ENCODE results near the gene ACTL6B. TPM values are rescaled to one million over a fixed set of nuclear protein-coding genes. Genes with fewer than 3 reads are reported as not detected.

ACTL6B gene
- total and polyA plus RNA-seq, 4 experiments from 2014 or later = not detected

DNA sequence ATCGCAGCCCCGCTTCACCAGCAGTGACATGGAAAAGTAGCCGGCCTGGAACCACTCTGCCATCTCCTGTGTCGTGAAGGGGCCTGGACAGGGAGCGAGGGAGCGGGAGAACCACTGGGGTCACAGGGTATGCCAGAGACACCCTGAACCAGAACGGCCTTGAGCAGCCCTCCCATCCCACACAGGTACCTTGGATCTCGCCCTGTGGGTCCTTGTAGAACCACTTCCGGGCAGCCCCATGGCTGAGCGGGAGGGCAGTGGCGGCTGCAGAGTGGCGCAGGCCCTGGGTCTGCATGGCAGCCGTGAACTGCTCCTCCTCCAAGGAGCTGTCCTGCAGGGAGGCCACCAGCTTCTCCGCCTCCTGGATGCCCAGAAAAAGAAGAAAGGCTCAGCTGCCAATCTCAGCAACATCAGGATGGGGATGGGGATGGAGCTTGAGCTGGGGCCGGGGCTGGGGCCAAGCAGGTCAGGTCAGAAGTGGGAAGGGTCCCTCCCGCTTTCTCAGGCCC is 28.3 kb upstream of the ACTL6B start:
- intact Hi-C loops (cut with micrococcal nuclease) = no loop called here
- no peaks in the 10 kb centered on the region for H3K27me3 ChIP-seq (ENCODE audit: insufficient read depth, low read length)
- peaks cover 53% of the 10 kb centered on the region for H3K36me3 ChIP-seq (ENCODE audit: insufficient read depth, low read length)
- peaks cover 5 to 31% (median 17%) of the 10 kb centered on the region in 4 donors for H3K4me1 Mint-ChIP-seq
- no peak overlapping the region for H3K27ac ChIP-seq (ENCODE audit: low read depth, low read length)
- H3K9me3 Mint-ChIP-seq = no peaks in the 10 kb centered on the region
- H3K4me1 ChIP-seq (ENCODE audit: insufficient read depth, low read length) = peaks cover 22% of the 10 kb centered on the region
- H3K9me3 ChIP-seq (ENCODE audit: control insufficient read depth in 1 of 2, low read length in 2 of 2) = no peaks in the 10 kb centered on the region
- no peak overlapping the region for H3K4me3 ChIP-seq (ENCODE audit: low read length in 2 of 2)
- H3K36me3 Mint-ChIP-seq = peaks cover 12 to 38% of the 10 kb centered on the region in 2 donors
- POLR2A ChIA-PET (ENCODE audit: partially characterized antibody) = interaction anchor here (0.6 to 10.8 kb wide), 7 partner anchors 8 to 211 kb away, joined by 3 to 125 read pairs (median 4); partner anchors contain the start of genes FBXO24, LRCH4 and POP7
- no peak overlapping the region for H3K27ac Mint-ChIP-seq
- no peak for DNase-seq
- CTCF ChIA-PET (ENCODE audit: partially characterized antibody) = interaction anchor here (0.9 to 2.1 kb wide), 4 partner anchors 19 to 126 kb away, joined by 3 to 9 read pairs (median 4); no protein-coding TSS in a partner anchor
- no peak overlapping the region for H3K4me3 Mint-ChIP-seq
- no peaks in the 10 kb centered on the region for H3K27me3 Mint-ChIP-seq

DNA sequence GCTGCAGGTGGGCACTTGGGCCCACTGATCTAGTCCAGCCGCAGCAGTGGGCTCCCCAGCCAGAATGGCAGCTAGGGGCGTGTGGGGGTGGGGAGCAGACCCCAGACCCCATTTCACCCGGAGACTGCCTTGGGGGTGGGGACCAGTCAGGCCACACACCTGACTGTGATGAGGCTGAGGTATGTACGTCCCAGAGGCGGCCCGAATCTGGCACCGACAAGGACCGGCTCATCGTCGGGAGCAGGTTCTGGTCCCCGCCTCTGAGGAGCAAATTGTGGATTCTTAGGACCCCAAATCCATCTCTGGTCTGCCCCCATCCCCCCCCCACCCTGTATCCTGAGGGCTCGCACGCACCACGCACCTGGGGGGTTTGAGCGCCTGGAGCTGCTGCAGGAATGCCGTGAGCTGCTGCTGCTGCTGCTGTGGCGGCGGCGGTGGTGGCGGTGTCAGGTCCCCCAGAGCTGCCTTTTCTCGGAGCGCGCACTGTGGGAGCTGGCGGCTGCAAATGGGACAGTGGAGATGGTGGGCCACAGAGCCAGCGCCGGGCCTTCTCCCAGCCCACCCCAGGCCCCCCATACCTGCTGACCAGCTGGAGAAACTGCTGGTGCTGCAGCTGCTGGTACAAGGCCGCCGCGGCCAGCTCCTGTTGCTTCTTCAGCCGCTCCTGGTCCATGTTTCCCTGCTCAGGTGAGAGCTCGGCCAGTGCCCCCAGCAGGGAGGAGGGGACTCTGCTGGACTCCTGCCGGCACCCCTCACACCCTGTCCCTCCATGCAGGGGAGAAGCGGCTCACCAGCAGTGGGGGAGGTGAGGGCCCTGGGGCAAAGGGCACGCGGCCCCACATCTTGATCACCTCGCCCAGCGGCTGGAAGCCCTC is 27.6 kb upstream of the ACTL6B start:
- peaks cover 20% of the 10 kb centered on the region for H3K4me1 ChIP-seq (ENCODE audit: insufficient read depth, low read length)
- no peaks in the 10 kb centered on the region for H3K9me3 Mint-ChIP-seq
- H3K9me3 ChIP-seq (ENCODE audit: control insufficient read depth in 1 of 2, low read length in 2 of 2) = no peaks in the 10 kb centered on the region
- intact Hi-C loops (cut with micrococcal nuclease) = no loop called here
- peaks cover 54% of the 10 kb centered on the region for H3K36me3 ChIP-seq (ENCODE audit: insufficient read depth, low read length)
- no peak overlapping the region for H3K4me3 Mint-ChIP-seq
- H3K27me3 Mint-ChIP-seq = no peaks in the 10 kb centered on the region
- ChIA-PET POLR2A (ENCODE audit: partially characterized antibody) (interaction anchor here (0.7 to 10.8 kb wide), 5 partner anchors 9 to 119 kb away, joined by 3 to 125 read pairs (median 4); partner anchors contain the start of genes FBXO24, GIGYF1 and LRCH4), CTCF (ENCODE audit: partially characterized antibody) (interaction anchor here (0.9 to 9.9 kb wide), 5 partner anchors 8 to 123 kb away, joined by 3 to 88 read pairs (median 4); no protein-coding TSS in a partner anchor)
- H3K27ac Mint-ChIP-seq = peak overlapping the region in 1 of 7 donors; percentile 79
- peaks cover 5 to 28% (median 17%) of the 10 kb centered on the region in 4 donors for H3K4me1 Mint-ChIP-seq
- peaks cover 12 to 41% of the 10 kb centered on the region in 2 donors for H3K36me3 Mint-ChIP-seq
- no peaks in the 10 kb centered on the region for H3K27me3 ChIP-seq (ENCODE audit: insufficient read depth, low read length)
- no peak overlapping the region for H3K27ac ChIP-seq (ENCODE audit: low read depth, low read length)
- H3K4me3 ChIP-seq (ENCODE audit: low read length in 2 of 2) = no peak overlapping the region
- no peak for DNase-seq

DNA sequence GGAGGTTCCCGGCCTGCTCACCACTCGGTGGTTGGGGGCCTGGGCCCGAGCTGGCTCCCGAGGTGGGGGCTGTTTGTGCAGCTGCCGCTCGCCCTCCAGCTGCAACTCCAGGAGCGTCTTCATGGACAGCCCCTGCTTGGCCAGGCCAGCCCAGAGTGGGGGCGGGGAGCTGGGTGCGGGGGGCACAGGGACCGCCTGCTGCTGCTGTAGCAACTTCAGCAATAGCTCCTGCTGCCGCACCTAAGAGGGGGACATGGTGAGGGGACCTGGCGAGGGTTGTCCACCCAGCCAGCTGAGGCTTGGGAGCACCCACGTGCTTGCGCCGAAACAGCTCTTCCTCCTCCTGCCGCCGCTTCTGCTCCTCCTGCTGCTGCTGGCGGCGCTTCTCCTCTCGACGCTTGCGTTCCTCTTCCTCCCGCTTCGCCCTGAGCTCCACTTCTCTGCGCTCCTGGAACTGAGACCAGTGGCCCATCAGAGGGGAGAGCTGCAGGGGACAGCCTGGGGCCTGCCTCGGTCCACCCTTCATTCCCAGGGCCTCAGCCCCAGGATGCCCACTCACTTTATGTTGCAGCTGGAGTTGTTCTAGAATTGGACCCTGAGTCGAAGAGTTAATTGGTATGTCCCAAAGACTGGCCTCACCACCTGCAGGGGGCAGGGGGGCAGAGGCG is 26.9 kb upstream of the ACTL6B start:
- H3K4me3 Mint-ChIP-seq = peak overlapping the region in 1 of 8 donors; percentile 48
- no peak overlapping the region for H3K4me3 ChIP-seq (ENCODE audit: low read length in 2 of 2)
- no peaks in the 10 kb centered on the region for H3K9me3 Mint-ChIP-seq
- no peak for DNase-seq
- H3K27ac Mint-ChIP-seq = peak overlapping the region in 1 of 7 donors; percentile 79
- no peaks in the 10 kb centered on the region for H3K27me3 ChIP-seq (ENCODE audit: insufficient read depth, low read length)
- POLR2A ChIA-PET (ENCODE audit: partially characterized antibody) = interaction anchor here (1.0 to 10.8 kb wide), 6 partner anchors 9 to 119 kb away, joined by 3 to 125 read pairs (median 15); partner anchors contain the start of genes FBXO24, GIGYF1, LRCH4 and MOSPD3
- H3K9me3 ChIP-seq (ENCODE audit: control insufficient read depth in 1 of 2, low read length in 2 of 2) = no peaks in the 10 kb centered on the region
- no peak overlapping the region for H3K27ac ChIP-seq (ENCODE audit: low read depth, low read length)
- peaks cover 20% of the 10 kb centered on the region for H3K4me1 ChIP-seq (ENCODE audit: insufficient read depth, low read length)
- intact Hi-C loops (cut with micrococcal nuclease) = no loop called here
- peaks cover 12 to 45% of the 10 kb centered on the region in 2 donors for H3K36me3 Mint-ChIP-seq
- H3K4me1 Mint-ChIP-seq = peaks cover 5 to 29% (median 17%) of the 10 kb centered on the region in 4 donors
- no peaks in the 10 kb centered on the region for H3K27me3 Mint-ChIP-seq
- CTCF ChIA-PET (ENCODE audit: partially characterized antibody) = interaction anchor here (0.9 to 9.9 kb wide), 5 partner anchors 8 to 123 kb away, joined by 3 to 88 read pairs (median 4); no protein-coding TSS in a partner anchor
- H3K36me3 ChIP-seq (ENCODE audit: insufficient read depth, low read length) = peaks cover 52% of the 10 kb centered on the region

DNA sequence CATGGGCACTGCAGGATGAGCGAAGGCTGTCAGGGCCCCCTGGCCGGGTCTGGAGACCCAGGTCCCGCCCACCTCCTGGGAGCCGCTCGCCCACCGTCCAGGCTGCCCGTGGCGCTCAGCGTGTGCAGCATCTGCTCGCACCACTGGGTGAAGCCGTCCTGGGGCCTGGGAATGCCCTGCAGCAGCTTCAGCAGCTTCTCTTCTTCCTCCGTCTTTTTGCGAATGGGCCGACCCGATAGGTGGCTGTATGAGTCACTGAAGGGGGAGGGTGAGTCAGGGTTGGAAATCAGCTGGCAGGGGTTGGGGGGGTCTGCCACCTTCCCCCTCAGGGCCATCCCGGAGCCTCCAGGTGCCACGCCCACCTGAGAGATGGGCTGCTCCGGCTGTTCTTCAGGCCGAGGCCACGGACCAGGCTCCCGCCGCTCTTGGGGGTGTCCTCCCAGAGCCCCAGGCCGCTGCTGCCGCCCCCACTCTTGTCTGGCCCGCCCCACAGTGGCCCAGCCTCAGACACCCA is 26.0 kb upstream of the ACTL6B start:
- DNase-seq = no peak
- POLR2A ChIA-PET (ENCODE audit: partially characterized antibody) = interaction anchor here (1.0 to 10.8 kb wide), 6 partner anchors 8 to 118 kb away, joined by 3 to 125 read pairs (median 15); partner anchors contain the start of genes FBXO24, GIGYF1, LRCH4 and MOSPD3
- H3K36me3 Mint-ChIP-seq = peaks cover 15 to 51% of the 10 kb centered on the region in 2 donors
- no peaks in the 10 kb centered on the region for H3K27me3 Mint-ChIP-seq
- no peaks in the 10 kb centered on the region for H3K9me3 ChIP-seq (ENCODE audit: control insufficient read depth in 1 of 2, low read length in 2 of 2)
- H3K4me3 ChIP-seq (ENCODE audit: low read length in 2 of 2) = no peak overlapping the region
- peak overlapping the region in 1 of 7 donors; percentile 23 for H3K27ac Mint-ChIP-seq
- peaks cover 5 to 36% (median 19%) of the 10 kb centered on the region in 4 donors for H3K4me1 Mint-ChIP-seq
- H3K4me3 Mint-ChIP-seq = no peak overlapping the region
- no peaks in the 10 kb centered on the region for H3K27me3 ChIP-seq (ENCODE audit: insufficient read depth, low read length)
- intact Hi-C loops (cut with micrococcal nuclease) = no loop called here
- peaks cover 52% of the 10 kb centered on the region for H3K36me3 ChIP-seq (ENCODE audit: insufficient read depth, low read length)
- no peaks in the 10 kb centered on the region for H3K9me3 Mint-ChIP-seq
- no peak overlapping the region for H3K27ac ChIP-seq (ENCODE audit: low read depth, low read length)
- peaks cover 29% of the 10 kb centered on the region for H3K4me1 ChIP-seq (ENCODE audit: insufficient read depth, low read length)
- CTCF ChIA-PET (ENCODE audit: partially characterized antibody) = interaction anchor here (1.1 to 9.9 kb wide), 2 partner anchors 9 to 97 kb away, joined by 3 to 88 read pairs; no protein-coding TSS in a partner anchor

DNA sequence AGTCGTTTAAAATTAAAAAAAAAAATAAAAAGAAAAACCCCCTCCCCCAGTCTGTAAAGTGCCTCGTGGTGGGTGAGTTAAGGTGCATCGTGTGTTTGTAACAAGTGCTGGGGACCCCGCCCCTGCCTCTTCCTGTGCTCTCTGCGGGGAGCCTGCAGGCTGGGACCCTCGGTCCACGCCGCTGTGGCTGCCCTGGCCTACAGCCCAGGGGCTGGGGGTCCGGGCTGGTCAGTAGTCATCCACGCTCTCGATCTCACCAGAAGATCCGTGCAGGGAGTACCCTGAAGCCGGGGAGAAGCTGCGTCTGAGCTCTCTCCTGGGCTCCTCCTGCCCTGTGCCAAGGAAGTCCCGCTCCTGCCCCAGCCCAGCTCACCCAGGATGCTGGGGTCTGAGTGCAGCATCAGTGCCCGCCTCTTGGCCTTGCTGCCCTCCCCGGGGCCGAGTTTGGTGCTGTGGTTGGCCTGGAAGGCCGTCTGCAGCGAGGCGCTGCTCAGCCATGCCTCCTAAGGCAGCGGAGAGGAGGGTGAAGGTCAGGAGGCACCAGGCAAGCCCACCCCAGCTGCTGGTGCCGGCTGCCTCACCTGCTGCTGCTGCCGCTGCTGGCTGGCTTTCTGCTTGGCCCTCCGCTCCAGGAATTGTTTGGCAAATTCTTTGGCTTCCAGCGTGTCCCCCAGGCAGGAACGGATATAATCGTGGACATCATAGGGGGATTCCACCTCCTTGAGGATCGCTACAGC is 25.4 kb upstream of the ACTL6B start:
- ChIA-PET POLR2A (ENCODE audit: partially characterized antibody) (interaction anchor here (0.9 to 10.8 kb wide), 6 partner anchors 8 to 117 kb away, joined by 3 to 125 read pairs (median 16); partner anchors contain the start of genes FBXO24, GIGYF1, LRCH4 and MOSPD3), CTCF (ENCODE audit: partially characterized antibody) (interaction anchor here (0.8 to 9.9 kb wide), 2 partner anchors 10 to 23 kb away, joined by 4 to 88 read pairs; no protein-coding TSS in a partner anchor)
- no peaks in the 10 kb centered on the region for H3K9me3 ChIP-seq (ENCODE audit: control insufficient read depth in 1 of 2, low read length in 2 of 2)
- peaks cover 52% of the 10 kb centered on the region for H3K36me3 ChIP-seq (ENCODE audit: insufficient read depth, low read length)
- intact Hi-C loops (cut with micrococcal nuclease) = no loop called here
- H3K27me3 ChIP-seq (ENCODE audit: insufficient read depth, low read length) = no peaks in the 10 kb centered on the region
- H3K27ac ChIP-seq (ENCODE audit: low read depth, low read length) = no peak overlapping the region
- no peak overlapping the region for H3K4me3 Mint-ChIP-seq
- no peak for DNase-seq
- peaks cover 5 to 39% (median 22%) of the 10 kb centered on the region in 4 donors for H3K4me1 Mint-ChIP-seq
- no peaks in the 10 kb centered on the region for H3K27me3 Mint-ChIP-seq
- H3K36me3 Mint-ChIP-seq = peaks cover 15 to 53% of the 10 kb centered on the region in 2 donors
- H3K4me1 ChIP-seq (ENCODE audit: insufficient read depth, low read length) = peaks cover 35% of the 10 kb centered on the region
- no peaks in the 10 kb centered on the region for H3K9me3 Mint-ChIP-seq
- H3K27ac Mint-ChIP-seq = peak overlapping the region in 1 of 7 donors; percentile 76
- H3K4me3 ChIP-seq (ENCODE audit: low read length in 2 of 2) = no peak overlapping the region
